ENCODE measurements around the gene SHANK1.

Gene SHANK1

DNA sequence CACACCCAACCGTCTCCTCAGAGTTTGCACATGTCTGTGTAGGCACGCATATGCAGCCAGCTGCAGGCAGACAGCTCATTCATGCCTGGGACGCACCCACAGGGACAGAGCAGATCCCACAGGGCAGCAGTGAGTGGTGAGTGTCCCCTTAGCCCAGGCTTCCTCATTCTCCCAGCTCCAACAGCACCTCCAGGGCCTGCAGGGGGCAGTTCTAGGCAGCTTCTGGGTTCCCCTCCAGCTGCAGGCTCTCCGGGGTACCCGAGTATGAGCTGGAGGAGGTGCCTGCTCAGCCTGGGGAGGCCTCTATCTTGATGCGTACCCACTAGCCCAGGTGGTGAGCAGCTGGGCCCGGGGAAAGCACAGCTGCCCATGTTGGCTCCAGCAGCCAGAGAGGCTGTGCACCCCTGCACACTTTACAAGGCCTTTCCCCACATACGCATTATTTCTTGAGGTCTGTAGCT, 1.3 kb upstream of the SHANK1 start:
- H3K4me3 ChIP-seq (ENCODE audit: low read depth, low read length) = no peak overlapping the region
- TF ChIP-seq, protein P1, sequence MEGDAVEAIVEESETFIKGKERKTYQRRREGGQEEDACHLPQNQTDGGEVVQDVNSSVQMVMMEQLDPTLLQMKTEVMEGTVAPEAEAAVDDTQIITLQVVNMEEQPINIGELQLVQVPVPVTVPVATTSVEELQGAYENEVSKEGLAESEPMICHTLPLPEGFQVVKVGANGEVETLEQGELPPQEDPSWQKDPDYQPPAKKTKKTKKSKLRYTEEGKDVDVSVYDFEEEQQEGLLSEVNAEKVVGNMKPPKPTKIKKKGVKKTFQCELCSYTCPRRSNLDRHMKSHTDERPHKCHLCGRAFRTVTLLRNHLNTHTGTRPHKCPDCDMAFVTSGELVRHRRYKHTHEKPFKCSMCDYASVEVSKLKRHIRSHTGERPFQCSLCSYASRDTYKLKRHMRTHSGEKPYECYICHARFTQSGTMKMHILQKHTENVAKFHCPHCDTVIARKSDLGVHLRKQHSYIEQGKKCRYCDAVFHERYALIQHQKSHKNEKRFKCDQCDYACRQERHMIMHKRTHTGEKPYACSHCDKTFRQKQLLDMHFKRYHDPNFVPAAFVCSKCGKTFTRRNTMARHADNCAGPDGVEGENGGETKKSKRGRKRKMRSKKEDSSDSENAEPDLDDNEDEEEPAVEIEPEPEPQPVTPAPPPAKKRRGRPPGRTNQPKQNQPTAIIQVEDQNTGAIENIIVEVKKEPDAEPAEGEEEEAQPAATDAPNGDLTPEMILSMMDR (IDR thresholded peaks at IDR 0.05; ENCODE audit: borderline replicate concordance, insufficient read depth, low read depth, low read length) = no peak

DNA sequence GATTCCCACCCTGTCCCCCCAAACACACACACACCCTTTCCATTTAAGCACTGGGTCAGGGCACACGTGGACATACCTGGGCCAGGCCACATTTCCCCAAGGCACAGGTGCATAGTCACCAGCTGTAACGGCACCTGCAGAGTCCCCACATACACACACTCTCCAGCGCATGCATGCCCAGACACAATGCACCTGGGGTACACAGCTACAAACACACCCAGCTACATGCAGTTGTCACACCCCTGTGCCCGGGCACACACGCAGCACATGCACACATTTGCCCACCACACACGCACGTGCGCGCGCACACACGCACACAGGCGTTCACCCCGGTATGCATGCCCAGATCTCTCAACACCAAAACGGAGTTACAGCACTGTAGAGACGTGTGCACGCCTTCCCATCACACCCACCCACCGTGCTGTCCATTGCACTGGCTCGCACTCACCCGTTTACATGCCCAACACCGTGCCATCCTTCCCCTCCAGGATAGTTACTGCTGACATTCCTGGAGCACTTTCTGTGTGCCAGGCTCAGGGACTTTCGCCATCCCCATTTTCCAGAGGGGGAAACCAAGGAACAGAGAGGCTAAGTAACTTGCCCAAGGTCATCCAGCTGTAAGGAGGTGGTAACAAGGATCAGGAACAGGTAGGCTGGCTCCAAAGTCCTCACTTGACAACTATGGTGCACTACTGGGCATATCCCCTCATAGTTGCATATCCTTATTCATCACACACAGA, 749 bp upstream of the SHANK1 start:
- H3K4me3 ChIP-seq (ENCODE audit: low read depth, low read length) = no peak overlapping the region
- TF ChIP-seq, protein P1 (IDR thresholded peaks at IDR 0.05; ENCODE audit: borderline replicate concordance, insufficient read depth, low read depth, low read length) = no peak

DNA sequence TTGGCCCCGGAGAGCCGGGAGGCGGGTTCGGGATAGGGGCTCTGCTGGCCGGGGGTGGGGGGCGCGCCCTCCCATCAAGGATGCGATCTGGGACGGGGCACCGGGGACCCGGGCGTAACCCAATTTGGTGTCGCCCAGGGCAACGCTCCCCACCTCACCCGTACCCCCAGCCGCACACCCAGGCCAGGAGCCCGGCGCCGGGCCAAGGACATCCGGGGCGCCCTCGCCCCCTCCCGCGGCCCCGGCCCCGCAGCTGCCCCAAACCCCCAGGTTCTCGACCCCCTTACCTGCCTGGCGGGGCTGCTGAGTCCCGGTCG, 525 bp downstream of the SHANK1 start:
- no peak overlapping the region for H3K4me3 ChIP-seq (ENCODE audit: low read depth, low read length)
- TF ChIP-seq, protein P1 (IDR thresholded peaks at IDR 0.05; ENCODE audit: borderline replicate concordance, insufficient read depth, low read depth, low read length) = no peak

DNA sequence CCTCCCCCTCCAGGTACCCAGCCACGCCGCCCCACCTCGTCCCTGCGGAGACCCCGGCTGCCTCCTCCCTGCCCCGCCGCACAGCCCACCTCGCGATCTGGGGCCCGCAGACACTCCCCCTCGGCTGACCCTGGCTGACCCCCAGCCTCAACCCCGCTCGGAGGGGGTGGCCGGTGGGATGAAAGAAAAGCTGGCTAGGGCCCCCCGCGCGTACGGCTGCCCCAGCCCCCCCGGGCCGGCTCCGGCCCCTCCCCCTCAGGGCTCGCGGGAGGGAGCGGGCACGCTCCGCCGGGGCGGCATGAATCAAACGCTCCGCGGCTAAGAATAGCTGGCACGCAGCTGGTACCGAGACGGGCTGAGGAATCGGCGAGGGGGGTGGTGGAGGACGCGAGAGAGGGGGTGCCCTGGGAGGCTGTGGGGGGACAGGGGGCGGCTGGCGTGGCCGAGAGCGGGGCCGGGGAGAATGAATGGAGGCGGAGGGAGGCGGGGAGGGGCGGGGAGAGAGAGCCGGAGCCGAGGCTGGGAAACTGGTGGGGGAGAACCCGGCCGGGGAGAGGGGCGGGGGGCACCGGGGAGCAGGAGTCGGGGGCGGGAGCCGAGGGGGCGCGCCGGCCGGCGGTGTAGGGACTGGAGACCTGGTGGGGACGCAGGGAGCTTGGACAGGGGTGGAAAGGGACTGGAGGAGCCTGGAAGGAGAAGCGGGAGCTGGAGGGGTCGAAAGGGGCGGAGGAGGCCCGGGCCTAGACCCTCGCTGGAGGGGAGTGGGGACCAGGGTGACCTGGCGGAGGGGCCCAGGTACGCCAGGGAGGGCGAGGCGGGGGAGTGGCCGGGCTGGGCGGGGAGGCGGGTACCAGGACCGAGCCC, 1.1 kb downstream of the SHANK1 start:
- TF ChIP-seq, protein P1 (IDR thresholded peaks at IDR 0.05; ENCODE audit: borderline replicate concordance, insufficient read depth, low read depth, low read length) = no peak
- H3K4me3 ChIP-seq (ENCODE audit: low read depth, low read length) = no peak overlapping the region

DNA sequence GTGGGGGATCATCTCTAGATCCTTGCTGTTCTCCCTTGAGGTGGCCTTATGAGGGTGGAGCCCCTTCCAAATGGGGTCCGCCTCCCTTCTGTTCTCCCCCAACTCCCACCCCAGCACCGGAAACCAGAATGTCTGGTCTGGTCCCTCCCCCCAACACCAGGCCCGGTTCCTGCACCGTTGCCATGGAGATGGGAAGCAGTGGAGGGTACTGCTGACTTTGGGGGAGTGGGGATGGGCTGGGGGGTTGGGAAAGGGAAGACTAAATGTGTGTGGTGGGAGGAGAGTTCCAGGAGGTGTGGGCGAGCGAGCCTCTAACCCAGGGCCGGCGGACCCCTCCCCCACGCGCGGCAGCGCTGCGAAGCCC, 1.7 kb downstream of the SHANK1 start:
- no peak overlapping the region for H3K4me3 ChIP-seq (ENCODE audit: low read depth, low read length)
- TF ChIP-seq, protein P1 (IDR thresholded peaks at IDR 0.05; ENCODE audit: borderline replicate concordance, insufficient read depth, low read depth, low read length) = no peak

DNA sequence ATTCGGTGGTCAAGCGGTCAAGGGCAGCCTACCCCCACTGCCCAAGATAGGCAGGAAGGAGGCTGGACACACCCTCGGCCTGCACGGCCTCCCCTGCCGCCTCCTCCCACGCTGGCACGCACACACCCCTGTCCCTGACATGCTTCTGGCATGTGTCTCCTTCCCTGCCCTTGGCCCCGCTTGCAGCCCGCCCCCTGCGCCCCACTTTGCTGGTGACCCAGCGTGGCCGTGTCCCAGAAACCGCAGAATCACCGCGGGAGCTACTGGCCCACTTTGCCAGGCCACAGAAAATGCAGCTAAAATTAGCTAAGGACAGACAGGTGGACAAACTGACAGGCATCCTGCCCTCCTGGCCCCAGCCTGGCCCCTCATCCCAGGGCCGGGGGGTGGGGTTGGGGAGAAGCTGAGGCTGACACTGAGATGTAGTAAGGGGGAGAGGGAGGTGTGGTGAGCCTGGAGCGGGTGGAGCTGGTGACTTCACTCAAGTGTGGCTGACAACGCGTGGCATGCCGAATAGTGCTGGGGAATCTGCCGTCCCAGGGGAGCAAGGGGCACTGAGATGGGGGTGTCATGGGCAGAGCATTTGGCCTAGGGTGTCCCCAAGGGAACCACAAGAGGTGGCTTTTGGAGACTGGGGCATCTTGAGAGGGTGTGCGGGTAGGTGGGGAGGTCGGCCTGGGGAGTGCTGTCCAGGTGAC, 2.4 kb downstream of the SHANK1 start:
- TF ChIP-seq, protein P1 (IDR thresholded peaks at IDR 0.05; ENCODE audit: borderline replicate concordance, insufficient read depth, low read depth, low read length) = no peak
- no peak overlapping the region for H3K4me3 ChIP-seq (ENCODE audit: low read depth, low read length)
